HG02840 (cell line): Measurements from ENCODE around the gene STK16.
"Not testable (repeated sequence)": the region's sequence is repeated elsewhere in the genome, so short reads cannot be mapped to it uniquely, and the experiment has no call there.

Experiments used
- ATAC-seq: cut with Tn5 transposase; IDR thresholded peaks from one replicate; pipeline ENCODE4 v1.9.1; 2021; ENCODE audit warnings: mild to moderate bottlenecking, moderate library complexity, moderate number of reproducible peaks; ENCODE audit not compliant: unreplicated experiment, low FRiP score

Gene STK16

GRCh38 chr2:219234331-219234730 is 10.9 kb upstream of the STK16 start:
- no peak for ATAC-seq

GRCh38 chr2:219243291-219243761 is 2.0 kb upstream of the STK16 start:
- no peak for ATAC-seq

GRCh38 chr2:219244789-219245147 is 511 bp upstream of the STK16 start:
- ATAC-seq, result no peak

GRCh38 chr2:219245899-219246230 is 586 bp downstream of the STK16 start:
- ATAC-seq, result no peak

- no peak for ATAC-seq
Observed at GRCh38 chr2:219246559-219246958, 1.3 kb downstream of the STK16 start.

- ATAC-seq, result no peak
Observed at GRCh38 chr2:219247678-219248642, 2.7 kb downstream of the STK16 start.

DNA sequence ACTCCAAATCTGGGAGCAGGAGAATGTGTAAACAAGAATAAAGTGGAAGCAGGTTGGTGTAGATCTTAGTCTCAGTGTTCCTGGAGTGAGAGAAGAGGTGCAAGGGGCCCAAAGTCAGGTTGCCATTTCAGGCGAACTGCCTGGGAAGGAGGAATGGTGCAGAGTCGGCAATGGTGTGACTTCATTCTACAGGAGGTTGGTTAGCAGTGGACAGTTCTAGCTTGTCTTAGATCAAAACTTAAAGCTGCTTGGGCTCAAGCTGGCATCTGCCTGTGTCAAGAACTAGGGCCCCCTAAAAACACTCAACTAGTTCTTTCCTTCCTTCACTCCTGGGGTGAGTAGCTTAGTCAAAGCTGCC is 3.5 kb downstream of the STK16 start:
- no peak for ATAC-seq

- ATAC-seq, result peak; percentile 43
Observed at GRCh38 chr2:219249203-219249980, 4.1 kb downstream of the STK16 start.

DNA sequence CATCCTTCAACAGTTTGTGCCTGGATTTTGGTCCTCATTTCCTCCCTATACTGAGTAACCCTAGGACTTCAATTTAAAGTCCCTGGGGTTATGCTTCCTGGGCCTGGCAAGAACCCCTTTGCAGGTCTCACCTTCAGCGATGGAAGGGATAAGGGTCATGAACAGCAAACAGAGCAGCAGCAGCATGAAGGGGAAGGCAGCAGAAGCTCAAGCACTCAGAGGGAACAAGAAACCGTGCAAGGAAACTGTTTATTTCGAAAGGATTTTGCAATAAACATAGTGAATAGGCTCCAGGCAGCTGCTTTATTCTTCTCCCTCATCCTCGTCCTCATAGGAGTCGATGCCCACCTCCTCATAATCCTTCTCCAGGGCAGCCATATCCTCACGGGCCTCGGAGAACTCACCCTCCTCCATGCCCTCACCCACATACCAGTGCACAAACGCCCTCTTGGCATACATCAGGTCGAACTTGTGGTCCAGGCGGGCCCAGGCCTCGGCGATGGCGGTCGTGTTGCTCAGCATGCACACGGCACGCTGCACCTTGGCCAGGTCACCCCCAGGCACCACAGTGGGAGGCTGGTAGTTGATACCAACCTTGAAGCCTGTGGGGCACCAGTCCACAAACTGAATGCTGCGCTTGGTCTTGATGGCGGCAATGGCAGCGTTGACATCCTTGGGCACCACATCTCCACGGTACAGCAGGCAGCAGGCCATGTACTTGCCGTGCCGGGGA is 4.9 kb downstream of the STK16 start:
- ATAC-seq, result no peak

- no peak for ATAC-seq
Observed at GRCh38 chr2:219251656-219252055, 6.4 kb downstream of the STK16 start.

- no peak for ATAC-seq
Observed at GRCh38 chr2:219252084-219252483, 6.8 kb downstream of the STK16 start.

DNA sequence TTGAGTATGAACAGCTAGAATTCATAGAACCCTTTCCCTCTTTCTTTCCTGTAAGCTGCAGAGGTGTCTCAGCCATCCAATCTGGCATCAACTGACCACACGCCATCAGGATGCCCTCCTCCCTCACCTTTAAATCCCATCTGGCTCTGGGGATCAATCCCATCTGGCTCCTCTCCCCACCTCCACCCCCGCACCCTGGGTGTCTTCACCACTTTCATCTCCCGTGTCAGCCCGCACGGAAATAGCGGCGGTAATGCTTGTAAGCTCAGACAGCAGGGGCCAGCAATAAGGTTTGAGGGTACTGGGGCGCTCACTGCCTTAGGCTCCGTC is 7.3 kb downstream of the STK16 start:
- ATAC-seq, result no peak

DNA sequence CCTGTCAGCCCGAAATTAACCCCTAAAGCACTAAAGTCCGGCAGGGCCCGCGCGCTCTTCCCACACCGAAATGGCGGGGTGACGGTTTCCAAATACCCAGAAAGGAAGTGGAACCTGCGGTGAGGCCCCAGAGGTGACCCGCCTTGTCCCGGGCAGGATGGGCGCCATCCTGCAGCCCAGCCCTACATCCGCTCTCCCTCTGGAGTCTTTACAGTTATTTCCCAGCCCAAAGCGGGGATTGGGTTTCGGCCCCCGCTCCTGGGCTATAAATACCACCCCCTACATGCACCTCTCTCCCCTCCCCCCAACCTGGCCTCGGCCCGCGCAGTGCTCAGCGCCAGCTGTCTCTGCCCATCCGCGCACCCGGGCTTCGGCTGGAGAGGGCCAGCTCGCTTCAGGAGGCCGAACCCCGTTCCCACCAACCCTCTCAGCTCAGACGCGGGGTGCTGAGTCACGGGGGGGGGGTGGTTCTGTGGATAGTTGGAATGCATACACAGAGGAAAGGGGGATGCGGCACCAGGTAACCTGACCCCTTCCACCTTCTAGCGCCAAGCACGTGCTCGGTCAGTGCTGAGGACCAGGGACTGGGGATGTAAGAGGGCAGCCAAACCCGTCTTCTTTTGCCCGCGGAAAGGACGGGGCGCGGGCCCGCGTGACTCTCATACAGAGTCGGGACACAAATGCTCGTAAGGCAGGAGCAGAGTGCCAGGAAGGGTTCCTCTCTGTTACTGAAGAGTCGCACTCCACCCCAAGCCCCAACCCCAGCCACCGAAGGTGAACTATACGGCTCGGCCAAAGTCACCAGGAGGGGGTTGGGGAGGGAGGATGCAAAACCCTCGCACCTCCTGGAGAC is 7.8 kb downstream of the STK16 start, which contains the start of gene TUBA4B:
Gene TUBA4B (plus strand): TSS at position 344 of the 853 bp plus-strand sequence. CDS start 165 bp downstream, at position 509.
- peak; percentile 8 for ATAC-seq

DNA sequence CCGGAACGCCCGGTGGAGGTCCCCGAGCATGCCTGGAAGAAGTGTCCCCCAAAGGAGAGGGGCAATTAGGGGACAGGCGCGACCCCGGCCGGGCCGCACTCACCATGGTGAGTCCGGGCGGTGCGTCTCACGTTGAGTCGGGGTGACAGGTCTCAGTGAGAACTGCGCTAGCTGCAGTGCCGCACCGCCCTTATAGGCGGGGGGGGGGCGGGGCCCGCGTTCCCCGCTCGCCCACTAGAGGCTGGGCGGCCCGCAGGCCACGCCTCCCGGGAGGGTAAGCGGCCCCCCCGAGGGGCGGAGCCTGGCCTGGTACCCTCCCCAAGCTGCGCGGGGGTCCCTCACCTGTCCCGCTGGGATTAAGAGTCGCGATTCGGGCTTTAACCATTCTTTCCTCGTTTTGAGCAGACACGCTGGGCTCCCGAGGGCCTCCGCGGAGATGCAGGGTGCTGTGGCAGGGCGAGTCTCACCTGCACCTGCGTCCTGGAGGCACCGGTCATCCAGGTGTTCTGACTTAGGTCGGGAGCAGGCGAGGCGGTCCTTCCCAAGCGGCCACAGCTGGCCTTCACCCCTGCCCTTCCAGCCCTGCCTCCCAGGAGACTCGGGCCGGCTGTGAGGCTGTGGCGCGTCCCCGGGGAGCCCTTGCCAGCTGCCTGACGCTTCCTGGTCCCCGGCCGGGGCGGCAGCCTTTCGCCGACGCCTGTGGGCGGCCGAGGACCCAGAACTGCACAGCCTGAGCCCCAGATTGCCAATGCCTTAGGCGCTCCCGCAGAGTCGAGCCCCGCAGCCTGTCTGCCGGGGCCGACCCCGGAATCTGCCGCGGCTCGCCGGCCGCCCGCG is 8.7 kb downstream of the STK16 start, which contains the start of gene TUBA4A:
Gene TUBA4A (minus strand): TSS at position 166 of the 837 bp plus-strand sequence. CDS start 60 bp downstream, at position 106.
- peak; percentile 51 for ATAC-seq

DNA sequence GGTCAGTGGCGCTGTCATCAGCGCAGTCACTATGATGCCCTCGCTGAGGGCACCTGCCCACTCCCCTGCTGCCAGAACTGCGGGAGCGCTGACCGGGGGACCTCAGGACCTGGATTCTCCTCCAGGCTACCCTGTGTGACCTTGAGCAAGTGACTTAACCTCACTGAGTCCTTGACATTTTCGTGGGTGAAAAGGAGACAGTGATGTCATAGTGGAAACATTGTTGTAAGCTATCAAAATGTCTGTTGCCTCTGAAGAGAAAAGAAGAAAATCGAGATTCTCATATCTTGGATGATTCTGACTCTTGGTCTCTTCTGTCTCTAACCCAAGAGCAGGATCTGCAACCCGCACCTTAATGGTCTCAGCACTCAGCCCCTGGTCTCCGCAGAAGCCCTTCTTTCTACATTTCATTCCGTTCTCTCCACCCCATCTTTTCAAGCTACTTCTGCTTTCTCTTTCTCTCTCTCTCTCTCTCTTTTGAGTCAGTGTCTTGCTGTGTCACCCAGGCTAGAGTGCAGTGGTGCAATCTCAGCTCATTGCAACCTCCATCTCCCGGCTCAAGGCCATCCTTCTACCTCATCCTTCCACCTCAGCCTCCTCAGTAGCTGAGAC is 9.4 kb downstream of the STK16 start:
- peak; percentile 8 for ATAC-seq

- not testable (repeated sequence) for ATAC-seq
Observed at GRCh38 chr2:219258942-219259341, 13.7 kb downstream of the STK16 start.

DNA sequence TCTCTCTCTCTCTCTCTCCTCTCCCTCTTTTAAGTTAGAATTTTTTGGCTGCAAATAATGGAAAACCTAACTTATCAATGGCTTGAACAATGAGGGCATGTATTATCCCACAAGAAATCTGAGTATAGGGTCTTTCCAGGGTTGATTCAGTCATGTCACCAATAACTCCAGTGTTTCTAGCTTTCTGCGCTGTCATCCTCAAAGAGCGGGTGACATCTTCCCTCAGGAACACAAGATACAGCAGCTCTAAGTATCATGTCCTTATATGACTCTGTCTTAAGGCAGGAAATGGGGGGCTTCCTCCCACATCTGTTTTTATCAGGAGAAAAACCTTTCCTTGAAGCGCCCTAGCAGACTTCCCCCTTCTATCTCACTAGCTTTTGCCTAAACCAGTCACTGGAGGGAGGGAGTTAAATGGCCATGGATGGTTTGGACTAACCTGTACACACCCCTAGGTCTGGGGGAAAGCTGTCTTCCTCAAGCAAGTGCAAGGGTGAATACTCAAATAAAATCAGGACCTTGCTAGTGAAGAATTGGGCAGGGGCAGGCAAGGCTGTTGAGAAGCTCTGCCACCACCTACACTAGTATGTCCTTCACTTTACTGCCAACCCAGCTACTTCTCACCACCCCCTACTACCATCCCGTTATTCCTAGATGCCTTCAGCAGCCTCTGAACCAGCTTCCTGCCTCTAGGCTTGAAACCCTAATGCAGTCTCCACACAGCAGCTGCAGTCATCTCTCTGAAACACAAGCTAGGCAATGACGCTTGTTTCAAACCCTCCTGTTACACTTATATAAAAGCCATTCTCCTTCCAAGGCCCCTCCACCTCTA is 16.0 kb downstream of the STK16 start:
- no peak for ATAC-seq

DNA sequence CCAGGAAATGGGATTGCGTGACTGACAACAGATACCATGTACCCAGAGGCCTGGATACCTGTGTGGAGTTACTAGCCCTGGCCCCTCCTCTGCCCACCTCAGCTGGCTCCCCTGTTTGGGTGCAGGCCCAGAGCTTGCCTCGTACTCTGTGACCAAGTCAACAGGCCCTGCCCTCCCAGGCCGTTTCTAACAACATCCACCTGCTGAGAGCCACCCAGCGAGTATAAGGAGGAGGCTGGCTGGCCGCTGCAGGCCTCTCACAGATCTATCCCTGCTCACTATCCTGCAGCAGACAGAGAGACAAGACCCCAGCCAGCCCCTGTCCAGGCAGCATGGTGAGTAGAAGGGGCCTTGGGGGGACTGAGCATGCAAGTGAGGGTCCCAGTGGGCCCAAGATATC is 21.0 kb downstream of the STK16 start:
- ATAC-seq, result no peak
